Measurements from ENCODE around the gene GLDN. TPM values are rescaled to one million over a fixed set of nuclear protein-coding genes. Genes with fewer than 3 reads are reported as not detected.

GLDN gene
- total RNA-seq, result 35.1 and 127 TPM in 2 replicates

DNA sequence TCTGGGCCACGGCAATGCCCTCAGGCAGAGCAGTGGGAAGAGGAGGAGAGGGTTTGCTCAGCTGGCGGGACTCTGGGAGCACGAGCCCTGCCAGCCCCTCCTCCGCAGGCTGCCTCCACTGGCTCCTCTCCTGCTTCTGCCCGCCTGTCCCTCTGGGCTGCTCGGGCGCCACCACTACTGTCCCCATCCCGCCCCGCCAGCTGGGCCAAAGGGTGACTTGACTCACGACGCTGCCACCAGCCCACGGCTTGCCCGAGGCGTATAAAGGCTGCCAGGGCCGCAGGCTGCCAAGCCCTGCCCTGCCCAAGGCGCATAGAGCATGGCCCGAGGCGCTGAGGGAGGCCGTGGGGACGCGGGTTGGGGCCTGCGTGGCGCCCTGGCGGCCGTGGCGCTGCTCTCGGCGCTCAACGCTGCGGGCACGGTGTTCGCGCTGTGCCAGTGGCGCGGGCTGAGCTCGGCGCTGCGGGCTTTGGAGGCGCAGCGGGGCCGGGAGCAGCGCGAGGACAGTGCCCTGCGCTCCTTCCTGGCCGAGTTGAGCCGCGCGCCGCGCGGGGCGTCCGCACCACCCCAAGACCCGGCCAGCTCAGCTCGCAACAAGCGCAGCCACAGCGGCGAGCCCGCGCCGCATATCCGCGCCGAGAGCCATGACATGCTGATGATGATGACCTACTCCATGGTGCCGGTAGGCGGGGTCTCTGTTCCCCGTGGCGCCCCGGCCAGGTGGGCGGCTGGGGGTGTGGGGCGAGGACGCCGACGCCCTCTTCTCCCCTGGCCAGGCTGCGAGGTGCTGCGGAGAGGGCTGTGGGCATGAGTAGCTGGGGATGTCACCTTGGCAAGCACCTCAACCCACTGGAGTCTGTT is at the start of gene GLDN:
Gene GLDN, plus strand, starts transcription at position 290 of the 861 bp plus-strand sequence. Its CDS starts 30 bp downstream, at position 320.

DNA sequence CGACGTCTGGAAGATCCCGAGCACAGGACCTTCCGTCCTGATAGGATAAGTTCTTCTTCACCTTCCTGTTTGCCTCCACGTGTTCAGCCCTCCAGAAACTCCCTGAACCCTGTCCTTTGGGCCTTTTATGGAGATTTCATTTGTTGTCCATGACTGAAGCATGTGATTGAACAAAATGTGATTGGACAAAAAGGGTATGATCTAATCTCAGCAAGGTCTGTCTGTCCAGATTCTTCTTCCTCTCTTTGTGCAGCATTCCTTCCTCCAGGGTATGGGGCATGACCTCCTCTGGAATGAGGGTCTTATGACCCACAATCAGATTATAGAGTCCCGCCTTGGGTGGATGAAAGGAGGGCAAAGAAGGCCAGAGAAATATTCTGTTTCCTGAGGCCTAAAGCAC is 3.0 kb upstream of the GLDN start, which contains the start of gene CYP19A1:
Gene CYP19A1, minus strand, starts transcription at position 101 of the 400 bp plus-strand sequence. CDS start 95,684 bp downstream, outside the sequence.

Other genes with a start within 250 kb of the GLDN start
- 37.4 and 47.5 TPM in 2 replicates for gene TNFAIP8L3, start 246.7 kb upstream of the GLDN start, total RNA-seq
- 5.1 and 8.3 TPM in 2 replicates for gene CYP19A1, start 3.1 kb upstream of the GLDN start, total RNA-seq

Measured in smooth muscle cell of trachea (primary cell).